HK-2 (cell line): Measurements from ENCODE around the gene CHRNA10.

ENCODE experiments used
- DNase-seq: peaks from one replicate; pipeline ENCODE4 v3.0.0-alpha.2; 2018; ENCODE audit not compliant: unreplicated experiment

The CHRNA10 gene, protein sequence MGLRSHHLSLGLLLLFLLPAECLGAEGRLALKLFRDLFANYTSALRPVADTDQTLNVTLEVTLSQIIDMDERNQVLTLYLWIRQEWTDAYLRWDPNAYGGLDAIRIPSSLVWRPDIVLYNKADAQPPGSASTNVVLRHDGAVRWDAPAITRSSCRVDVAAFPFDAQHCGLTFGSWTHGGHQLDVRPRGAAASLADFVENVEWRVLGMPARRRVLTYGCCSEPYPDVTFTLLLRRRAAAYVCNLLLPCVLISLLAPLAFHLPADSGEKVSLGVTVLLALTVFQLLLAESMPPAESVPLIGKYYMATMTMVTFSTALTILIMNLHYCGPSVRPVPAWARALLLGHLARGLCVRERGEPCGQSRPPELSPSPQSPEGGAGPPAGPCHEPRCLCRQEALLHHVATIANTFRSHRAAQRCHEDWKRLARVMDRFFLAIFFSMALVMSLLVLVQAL

DNA sequence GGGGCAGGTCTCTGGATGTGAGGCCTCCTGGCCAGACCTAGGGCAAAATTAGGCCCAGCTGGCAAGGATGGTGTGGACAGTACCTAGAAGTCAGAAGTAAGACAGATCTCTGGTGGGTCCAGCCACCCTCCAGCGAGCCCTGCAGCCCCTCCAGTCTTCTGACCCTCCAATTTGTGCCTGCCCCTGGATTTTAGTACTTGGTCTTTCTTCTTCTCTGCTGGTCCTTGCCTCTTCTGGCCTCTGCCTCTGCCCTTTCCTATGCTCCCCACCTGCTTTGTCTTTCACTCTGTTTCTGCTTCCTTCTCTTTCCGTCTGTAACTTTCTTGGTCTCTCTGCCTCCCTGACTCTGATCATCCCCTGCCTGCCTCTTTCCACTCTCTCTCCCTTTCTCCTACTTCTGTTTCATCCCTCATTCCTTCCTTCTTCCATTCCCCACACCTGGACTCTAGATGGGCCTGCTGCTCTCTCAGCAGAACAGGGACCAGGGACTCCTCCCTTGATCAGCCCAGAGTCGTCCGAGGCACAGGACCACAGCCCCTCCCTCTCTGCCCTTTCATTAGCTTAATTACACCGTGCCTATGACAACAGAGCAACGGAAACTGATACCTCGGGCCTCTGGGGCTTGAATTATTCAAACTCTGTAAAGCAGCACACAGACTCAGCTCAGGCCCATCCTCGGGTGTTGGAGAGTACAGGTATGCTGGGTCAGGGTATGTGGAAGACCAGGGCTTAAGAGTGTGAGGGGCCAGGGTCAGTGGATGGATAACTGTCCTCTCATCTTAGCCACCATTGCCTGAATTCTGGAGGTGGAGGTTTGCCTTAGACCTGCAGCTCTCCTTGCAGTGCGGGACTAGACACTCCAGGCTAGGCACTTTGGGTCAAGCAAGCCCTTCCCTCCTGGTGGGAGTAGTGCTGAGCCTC lies at the start of gene CHRNA10:
Gene CHRNA10 (minus strand): TSS at position 51 of the 921 bp plus-strand sequence. CDS start 72 bp downstream, outside the sequence.
- no peak for DNase-seq

DNA sequence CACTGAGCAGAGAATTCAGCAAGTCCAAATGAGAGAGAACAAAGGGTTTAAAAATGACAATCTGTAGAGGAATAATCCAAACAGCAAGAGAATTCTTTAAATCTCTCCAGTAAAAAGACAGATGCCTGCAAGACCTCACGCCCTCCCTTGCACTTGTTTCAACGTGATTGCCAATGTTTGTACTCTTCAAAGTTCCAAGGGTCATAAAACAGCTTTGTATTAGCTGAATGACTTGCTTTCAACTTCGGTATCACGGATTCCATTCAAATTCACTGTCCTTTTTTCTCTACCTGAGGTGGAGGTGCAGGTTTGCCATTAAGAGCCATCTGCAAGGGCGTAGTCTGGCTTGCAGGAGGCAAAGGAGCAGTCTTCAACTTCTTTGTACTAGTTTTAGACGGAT lies 41.1 kb upstream of the CHRNA10 start:
- DNase-seq: no peak

DNA sequence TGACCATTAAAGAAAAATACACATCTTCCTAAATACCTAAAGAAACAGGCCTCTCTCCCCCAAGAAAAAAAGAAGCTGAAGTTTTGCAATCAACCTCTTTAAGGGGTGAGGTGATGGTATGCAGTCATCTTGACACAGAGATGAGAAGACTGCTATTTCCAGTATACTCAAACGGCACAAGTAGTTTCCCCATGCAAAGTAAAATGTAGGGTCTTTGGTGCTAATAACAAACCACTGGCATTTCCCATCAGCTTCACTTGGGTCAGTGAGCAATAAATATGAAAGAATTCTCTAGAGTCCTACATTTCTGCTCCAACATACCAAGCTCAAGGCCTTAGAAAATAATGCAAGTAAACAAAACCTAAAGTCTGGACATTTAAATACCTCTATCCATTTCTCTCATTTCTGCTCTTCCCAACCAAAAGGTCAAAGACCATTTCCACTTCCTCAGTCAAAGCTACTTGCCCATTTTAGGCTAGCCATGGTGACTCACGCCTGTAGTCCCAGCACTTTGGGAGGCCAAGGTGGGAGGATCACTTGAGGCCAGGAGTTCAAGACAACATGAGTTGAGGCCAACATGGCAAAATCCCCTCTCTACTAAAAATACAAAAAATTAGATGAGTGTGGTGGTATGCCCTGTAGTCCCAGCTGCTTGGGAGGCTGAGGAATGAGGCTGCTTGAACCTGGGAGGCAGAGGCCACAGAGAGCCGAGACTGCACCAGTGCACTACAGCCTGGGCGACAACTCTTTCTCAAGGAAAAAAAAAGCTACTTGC lies 39.5 kb upstream of the CHRNA10 start:
- no peak for DNase-seq

DNA sequence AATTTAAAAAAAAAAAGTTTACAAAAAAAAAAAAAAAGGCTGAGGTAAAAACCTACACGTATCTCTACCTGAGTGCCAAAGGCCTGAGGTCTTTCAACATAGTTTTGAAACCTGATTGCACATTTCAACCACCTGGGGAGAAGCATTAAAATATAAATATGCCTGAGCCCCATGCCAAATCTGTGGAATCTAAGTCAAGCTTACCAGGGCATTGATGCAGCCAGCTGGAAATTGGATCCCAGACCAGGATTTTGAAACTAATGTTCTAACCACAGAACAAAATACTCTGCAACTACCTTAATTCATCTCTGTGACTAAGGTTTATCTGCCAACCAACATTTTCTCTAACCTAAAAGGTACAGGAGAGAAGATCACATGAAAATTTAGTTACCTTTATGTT lies 38.8 kb upstream of the CHRNA10 start:
- no peak for DNase-seq

DNA sequence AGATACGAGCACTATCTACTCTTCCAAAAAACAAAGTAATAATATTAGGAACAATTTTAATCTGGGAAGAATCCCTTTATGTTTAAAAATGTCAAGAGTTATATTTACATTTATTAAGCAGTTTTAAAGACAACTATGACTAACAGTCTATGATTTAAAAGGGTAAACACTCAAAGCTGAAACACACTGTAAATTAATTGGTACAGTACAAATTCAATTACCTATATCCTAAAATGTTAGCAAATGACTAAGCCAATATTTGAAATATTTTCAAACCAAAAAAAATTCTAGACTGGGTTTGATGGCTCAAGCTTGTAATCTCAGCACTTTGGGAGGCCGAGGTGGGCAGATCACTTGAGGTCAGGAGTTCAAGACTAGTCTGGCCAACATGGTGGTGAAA lies 36.0 kb upstream of the CHRNA10 start:
- no peak for DNase-seq

DNA sequence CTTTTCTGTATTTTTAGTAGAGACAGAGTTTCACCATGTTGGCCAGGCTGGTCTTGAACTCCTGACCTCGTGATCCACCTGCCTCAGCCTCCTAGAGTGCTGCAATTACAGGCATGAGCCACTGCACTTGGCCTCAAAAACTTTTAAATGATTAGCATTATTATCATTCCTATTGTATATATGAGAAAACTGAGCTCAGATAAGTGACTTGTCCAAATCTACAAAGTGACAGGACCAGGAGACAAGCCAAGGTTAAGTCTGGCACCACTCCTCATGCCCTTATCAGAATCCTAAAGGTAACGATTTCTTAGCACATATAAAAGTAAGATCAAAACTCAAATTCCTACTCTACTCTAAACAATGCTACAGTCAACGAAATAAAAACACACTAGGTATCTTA lies 32.2 kb upstream of the CHRNA10 start:
- no peak for DNase-seq

DNA sequence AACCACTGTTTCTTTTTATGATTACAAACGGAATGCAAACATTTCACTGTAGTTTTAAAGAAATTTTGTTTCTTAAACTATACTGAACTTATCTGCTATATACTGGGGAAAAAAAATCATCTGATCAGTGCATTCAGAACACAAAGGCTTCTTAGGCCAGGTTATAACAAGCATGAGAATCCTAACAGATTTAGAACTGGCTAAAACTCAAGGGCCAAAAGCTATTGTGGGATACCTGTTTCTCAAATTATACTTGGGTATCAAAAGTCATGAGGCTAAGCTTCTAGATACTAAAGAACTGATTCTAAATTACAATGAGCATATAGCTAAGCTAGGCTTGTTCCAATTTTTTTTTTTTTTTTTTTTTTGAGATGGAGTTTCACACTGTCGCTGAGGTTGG lies 29.7 kb upstream of the CHRNA10 start:
- DNase-seq: no peak

DNA sequence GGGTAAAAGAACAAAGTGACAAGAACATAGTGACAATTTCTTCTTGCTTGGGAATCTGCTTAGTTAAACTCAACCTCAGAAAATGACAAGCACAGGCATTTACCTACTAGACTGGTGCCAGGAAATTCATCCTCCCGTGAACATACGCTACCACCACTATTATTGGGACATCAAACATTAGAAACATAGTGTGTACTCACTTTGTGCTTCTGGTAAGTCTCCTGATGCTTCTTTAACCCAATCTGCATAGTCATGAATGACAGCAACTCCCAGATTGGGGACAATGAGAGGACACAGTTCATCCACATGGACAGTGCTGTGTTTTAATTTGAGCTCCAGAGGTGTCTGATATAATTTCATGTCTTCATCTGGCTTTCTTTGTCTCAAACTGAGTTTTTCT lies 29.2 kb upstream of the CHRNA10 start:
- DNase-seq: no peak

DNA sequence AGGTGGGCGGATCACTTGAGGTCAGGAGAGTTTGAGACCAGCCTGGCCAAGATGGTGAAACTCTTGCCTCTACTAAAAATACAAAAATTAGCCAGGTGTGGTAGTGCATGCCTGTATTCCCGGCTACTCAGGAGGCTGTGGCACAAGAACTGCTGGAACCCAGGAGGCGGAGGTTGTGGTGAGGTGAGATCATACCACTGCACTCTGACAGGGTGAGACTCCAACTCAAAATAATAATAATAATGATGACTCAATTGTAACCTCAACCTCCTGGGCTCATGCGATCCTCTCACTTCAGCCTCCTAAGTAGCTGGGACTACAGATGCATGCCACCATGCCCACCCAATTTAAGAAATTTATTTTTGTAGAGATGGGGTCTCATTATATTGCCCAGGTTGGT lies 15.6 kb upstream of the CHRNA10 start:
- DNase-seq: no peak

DNA sequence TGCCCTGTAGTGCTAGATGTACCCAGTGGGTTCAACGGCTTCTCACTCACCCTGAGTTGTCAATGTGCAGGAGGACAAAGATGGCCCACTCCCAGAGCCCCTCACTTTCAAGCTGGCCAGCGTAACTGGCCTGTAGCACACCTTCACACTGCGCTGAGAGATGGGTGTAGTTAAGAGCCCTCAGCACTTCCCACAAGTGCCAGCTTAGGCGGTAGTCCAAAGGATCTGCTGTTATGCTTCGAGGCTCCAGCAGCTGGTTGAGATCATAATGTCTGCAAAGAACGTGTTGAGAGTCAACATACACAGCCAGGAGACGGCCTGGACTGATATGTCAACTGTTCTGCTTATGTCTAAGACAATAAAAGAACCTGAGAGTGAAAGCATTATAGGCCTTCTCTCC lies 14.7 kb upstream of the CHRNA10 start:
- no peak for DNase-seq

DNA sequence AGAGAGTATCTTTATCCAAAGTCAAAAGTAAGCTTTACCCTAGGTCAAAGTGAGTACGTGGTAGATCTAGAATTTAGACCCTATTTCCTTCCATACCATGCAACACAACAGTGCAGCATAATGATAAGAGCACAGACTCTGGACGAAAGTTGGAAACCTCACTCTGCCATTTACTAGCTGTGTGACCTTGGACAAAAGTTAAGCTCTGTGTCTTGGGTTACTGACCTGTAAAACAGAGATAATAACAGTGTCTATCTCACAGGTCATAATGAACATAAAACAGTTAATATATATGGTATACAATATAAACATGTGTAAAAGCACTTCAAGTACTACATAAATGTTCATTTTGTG lies 13.6 kb upstream of the CHRNA10 start:
- DNase-seq: no peak

DNA sequence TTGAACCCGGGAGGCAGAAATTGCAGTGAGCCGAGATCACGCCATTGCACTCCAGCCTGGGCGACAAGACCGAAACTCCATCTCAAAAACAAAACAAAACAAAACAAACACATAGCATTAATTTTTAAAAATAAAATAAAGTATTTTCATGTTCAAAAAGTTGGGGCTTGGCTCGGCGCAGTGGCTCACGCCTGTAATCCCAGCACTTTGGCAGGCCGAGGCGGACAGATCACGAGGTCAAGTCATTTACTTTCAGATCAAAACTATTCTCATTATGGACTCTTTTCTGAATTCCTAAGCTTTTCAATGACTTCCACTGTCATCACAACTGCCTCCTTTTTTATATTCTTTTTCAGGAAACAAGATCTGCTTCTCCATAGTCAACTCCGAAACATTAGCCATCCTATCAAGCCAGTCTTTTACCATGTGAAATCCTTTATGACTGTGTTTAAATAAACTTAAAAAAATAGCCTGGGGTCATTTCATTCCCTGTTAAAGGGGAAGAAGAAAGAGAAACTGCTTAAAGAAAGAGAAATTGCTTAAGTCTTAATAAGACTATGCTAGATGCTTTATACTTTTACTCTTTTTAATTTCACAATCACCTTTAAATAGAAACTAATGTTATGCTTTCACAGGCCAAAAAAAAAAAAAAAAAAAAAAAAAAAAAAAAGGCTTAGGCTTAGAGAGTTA lies 13.1 kb upstream of the CHRNA10 start:
- no peak for DNase-seq

DNA sequence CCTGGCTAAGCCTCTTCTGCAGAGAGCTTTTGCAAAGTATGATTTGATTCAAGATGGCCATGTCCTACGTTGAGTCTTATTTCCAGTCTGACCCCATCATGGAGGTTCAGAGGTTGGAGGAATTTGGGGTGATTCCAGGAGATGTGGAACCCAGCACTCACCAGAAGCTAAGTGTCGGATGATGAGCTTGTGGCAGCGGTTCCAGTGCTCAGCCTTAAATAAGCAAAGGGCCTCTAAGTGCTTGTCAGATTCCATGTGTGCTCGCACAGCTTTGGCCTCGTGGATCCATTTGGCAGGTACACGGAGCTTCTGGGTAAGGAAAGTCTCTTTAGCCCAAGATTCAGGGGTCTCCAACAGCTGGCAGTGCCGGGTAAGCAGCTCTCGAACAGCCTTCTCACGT lies 11.9 kb upstream of the CHRNA10 start:
- DNase-seq: no peak

DNA sequence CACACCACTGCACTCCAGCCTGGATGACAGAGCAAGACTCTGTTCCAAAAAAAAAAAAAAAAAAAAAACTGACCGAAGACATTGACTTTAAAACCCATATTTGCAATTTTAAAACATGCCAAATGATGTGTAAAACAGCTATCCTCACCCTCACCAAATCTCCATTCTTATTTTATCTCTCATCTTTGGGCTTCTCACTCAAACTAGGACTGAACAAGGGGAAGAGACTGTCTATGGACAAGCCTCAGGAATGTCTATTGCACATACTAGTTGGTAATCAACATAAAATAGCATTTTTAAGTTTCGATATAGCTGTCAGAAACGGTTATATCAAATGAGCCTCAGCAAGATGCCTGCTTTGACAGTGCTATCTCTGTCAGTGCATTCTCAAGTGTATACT lies 7.9 kb upstream of the CHRNA10 start:
- no peak for DNase-seq

DNA sequence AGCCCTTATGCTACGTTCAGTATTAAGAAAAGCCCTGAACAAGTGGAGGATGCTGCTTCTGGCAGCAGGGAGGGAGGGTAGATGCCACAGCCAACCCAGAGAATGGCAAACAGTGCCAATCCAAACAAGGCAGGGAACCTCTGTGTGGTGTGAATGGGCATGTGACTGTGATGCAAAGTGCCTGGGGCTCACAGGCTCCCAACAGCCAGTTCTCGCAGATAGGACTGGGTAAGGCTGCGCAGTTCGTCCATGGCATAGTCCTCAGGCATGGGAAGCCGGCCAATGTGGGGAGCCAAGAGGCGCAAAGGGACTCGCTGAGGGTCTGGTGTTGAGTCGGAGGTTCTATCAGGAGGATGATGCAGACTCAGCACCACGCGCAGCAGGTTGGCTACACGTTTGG lies 4.8 kb upstream of the CHRNA10 start:
- no peak for DNase-seq

DNA sequence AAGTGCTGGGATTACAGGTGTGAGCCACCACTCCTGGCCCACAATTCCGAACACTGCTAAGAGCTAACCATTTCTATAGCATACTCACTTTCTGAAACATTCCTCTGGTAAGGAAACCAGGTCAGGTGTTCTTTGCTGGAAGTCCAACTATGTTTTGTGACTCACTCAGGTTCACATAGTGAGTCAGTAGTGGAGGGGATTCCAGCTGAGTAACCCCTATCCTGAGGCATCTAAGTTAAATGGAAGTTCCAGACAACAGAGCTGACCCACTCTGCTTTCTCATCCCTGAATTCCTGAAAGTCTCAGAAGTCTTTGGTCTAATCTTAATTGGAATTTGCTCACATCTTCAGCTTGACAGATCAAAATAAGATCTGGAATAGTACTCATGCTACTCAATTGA lies 3.0 kb upstream of the CHRNA10 start:
- peak; percentile 21 for DNase-seq

DNA sequence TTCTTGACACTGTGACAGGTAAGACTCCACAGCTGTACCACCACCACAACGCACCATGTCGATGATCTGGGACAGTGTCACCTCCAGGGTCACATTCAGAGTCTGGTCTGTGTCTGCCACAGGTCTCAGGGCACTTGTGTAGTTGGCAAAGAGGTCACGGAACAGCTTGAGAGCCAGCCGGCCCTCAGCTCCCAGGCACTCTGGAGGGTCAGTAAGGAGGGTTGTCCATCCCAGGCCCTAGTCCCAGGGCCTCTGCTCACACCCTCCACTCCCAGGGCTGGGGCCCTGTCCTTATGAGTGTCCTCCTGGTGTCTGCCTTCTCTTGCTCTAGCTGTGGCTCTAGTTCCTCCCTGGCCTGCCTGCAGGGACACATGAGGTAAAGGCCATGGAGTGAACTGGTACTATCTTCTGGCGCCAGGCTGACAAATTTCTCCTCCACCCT lies 1.4 kb downstream of the CHRNA10 start:
- DNase-seq: no peak

DNA sequence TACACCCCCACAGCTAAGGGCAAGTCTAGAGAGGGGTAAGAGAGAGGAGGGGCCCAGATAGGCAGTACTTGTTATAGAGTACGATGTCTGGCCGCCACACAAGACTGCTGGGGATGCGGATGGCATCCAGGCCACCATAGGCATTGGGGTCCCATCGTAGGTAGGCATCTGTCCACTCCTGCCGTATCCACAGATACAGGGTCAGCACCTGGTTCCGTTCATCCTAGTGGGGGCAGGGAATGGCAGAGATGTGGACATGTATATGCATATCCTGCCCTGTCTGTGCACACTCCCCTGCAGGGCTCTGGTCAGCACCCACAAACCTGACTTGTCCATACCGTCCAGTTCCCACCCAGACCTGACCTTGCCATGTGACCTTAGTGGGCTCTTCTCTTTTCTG lies 2.1 kb downstream of the CHRNA10 start:
- DNase-seq: no peak

DNA sequence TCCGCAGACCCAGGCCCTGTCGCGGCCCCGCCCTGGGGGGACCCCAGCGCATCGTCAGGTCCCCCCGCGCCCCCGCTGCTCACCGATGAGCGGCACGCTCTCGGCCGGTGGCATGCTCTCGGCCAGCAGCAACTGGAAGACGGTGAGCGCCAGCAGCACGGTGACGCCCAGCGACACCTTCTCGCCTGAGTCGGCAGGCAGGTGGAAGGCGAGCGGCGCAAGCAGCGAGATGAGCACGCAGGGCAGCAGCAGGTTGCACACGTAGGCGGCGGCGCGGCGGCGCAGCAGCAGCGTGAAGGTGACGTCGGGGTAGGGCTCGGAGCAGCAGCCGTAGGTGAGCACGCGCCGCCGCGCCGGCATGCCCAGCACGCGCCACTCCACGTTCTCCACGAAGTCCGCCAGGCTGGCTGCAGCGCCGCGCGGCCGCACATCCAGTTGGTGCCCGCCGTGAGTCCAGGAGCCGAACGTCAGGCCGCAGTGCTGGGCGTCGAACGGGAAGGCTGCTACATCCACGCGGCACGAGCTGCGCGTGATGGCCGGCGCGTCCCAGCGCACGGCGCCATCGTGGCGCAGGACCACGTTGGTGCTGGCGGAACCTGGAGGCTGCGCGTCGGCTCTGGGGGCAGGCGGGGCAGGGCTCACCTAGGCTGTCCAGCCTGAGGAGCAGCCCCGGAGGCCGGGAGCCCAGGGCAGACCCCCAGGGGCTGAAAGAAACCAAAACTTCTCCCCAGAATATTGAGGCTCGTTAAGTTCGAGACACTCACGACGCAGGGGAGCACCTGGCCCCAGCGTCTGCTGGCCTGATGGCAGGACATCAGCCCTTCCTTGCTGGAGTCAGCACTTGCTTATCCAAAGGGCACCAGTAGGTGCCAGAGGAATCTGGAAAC lies 3.8 kb downstream of the CHRNA10 start:
- DNase-seq: no peak

DNA sequence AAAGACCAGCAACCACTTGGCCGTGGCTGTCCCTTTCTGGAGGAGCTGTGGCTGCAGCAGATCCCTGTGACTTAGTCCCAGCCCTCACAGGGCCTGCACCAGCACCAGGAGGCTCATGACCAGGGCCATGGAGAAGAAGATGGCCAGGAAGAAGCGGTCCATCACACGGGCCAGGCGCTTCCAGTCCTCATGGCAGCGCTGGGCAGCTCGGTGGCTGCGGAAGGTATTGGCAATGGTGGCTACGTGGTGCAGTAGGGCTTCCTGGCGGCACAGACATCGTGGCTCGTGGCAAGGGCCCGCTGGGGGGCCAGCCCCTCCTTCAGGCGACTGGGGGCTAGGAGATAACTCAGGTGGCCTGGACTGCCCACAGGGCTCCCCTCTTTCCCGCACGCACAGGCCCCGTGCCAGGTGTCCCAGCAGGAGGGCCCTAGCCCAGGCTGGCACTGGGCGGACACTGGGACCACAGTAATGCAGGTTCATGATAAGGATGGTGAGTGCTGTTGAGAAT lies 5.1 kb downstream of the CHRNA10 start:
- no peak for DNase-seq
